Vagina (tissue), 2 donors: ENCODE measurements around the gene SLC43A1. TPM values are rescaled to one million over a fixed set of nuclear protein-coding genes. Genes with fewer than 3 reads are reported as not detected.
A peak's percentile ranks its signal among the peaks of the same experiment; 100 is the strongest.

Experiments
- DNase-seq, 2 donors: peaks; one replicate each; pipeline ENCODE4 v3.0.0-alpha.2; 2017; ENCODE audit errors: extremely low spot score in 2 of 2
- H3K27ac ChIP-seq: fragments of 200-600 bp; sonication (generic); one replicate; pipeline ENCODE4 v1.5.1; 2019
- H3K27me3 ChIP-seq: fragments of 200-600 bp; sonication (generic); one replicate; pipeline ENCODE4 v1.5.1; 2019
- H3K36me3 ChIP-seq, 2 donors: fragments of 200-600 bp; sonication (generic); one replicate each; pipeline ENCODE4 v1.5.1; 2017 to 2019
- H3K4me1 ChIP-seq: fragments of 200-600 bp; sonication (generic); one replicate; pipeline ENCODE4 v1.5.1; 2019
- H3K4me3 ChIP-seq, 2 donors: fragments of 200-600 bp; sonication (generic); 1 replicate in 1 of 2; 2 replicates in 1 of 2; pipeline ENCODE4 v1.5.1; 2016 to 2019
- H3K9me3 ChIP-seq: fragments of 200-600 bp; sonication (generic); one replicate; pipeline ENCODE4 v1.5.1; 2019
- CTCF ChIP-seq, 3 experiments: fragments of 450-650 bp in 2 of 3; fragments of 200-600 bp in 1 of 3; sonication (generic) in 1 of 3; IDR thresholded peaks; one replicate each; pipeline ENCODE4 v1.5.1; 2017 to 2019; ENCODE audit warnings: antibody characterized with exemption in 3 of 3, mild to moderate bottlenecking in 2 of 3, moderate library complexity in 2 of 3
- POLR2A ChIP-seq, 2 donors: fragments of 450-650 bp; IDR thresholded peaks; one replicate each; pipeline ENCODE4 v1.6.1; 2017; ENCODE audit warnings: antibody characterized with exemption in 2 of 2, mild to moderate bottlenecking in 2 of 2, moderate library complexity in 2 of 2
- POLR2AphosphoS5 ChIP-seq, 2 donors: sonication (generic); formaldehyde crosslinking; IDR thresholded peaks; one replicate each; pipeline ENCODE4 v1.9.0; 2017; ENCODE audit warnings: antibody characterized with exemption in 2 of 2, mild to moderate bottlenecking in 2 of 2, low read depth in 1 of 2; ENCODE audit not compliant: insufficient read depth in 1 of 2
- intact Hi-C: fragments of 100-400 bp; cut with DNase I; formaldehyde crosslinking; loops from one replicate; pipeline ENCODE4 v1.15.1; 2023
- total RNA-seq: library from RNA; depleted of rRNA; stranded (reverse); fragments of >200 nt; gene quantifications from one replicate; pipeline ENCODE4 v1.2.3, GENCODE V29; 2016

SLC43A1 gene
- total RNA-seq, 1 donor from 2014 or later, result 22.6 TPM

GRCh38 chr11:57477507-57478189, 37.9 kb downstream of the SLC43A1 start:
- DNase-seq, result no peak
- Histone ChIP-seq H3K9me3 (no peaks in the 10 kb centered on the region), H3K36me3 (no peaks in the 10 kb centered on the region), H3K27ac (no peak overlapping the region), H3K4me3 (no peak overlapping the region), H3K27me3 (no peaks in the 10 kb centered on the region), H3K4me1 (peaks cover 27% of the 10 kb centered on the region)
- intact Hi-C loops, result no loop called here
- TF ChIP-seq POLR2AphosphoS5 (IDR thresholded peaks at IDR 0.05; ENCODE audit: insufficient read depth in 1 of 2, low read depth in 1 of 2) (no peak), CTCF (IDR thresholded peaks at IDR 0.05) (no peak), POLR2A (IDR thresholded peaks at IDR 0.05) (no peak)

GRCh38 chr11:57476757-57477506, 38.6 kb downstream of the SLC43A1 start:
- TF ChIP-seq POLR2A (IDR thresholded peaks at IDR 0.05) (no peak), CTCF (IDR thresholded peaks at IDR 0.05) (peak in 1 of 3 experiments; percentile 23), POLR2AphosphoS5 (IDR thresholded peaks at IDR 0.05; ENCODE audit: insufficient read depth in 1 of 2, low read depth in 1 of 2) (no peak)
- no peaks in the 10 kb centered on the region for H3K9me3 ChIP-seq
- H3K27me3 ChIP-seq, result no peaks in the 10 kb centered on the region
- peaks cover 22% of the 10 kb centered on the region for H3K4me1 ChIP-seq
- DNase-seq, result no peak
- H3K4me3 ChIP-seq, result peak overlapping the region; percentile 48 to 54
- intact Hi-C loops, result no loop called here
- H3K36me3 ChIP-seq, result no peaks in the 10 kb centered on the region
- peak overlapping the region; percentile 40 for H3K27ac ChIP-seq

- TF ChIP-seq POLR2A (IDR thresholded peaks at IDR 0.05) (no peak), POLR2AphosphoS5 (IDR thresholded peaks at IDR 0.05; ENCODE audit: insufficient read depth in 1 of 2, low read depth in 1 of 2) (no peak), CTCF (IDR thresholded peaks at IDR 0.05) (no peak)
- Histone ChIP-seq H3K4me1 (peaks cover 22% of the 10 kb centered on the region), H3K9me3 (no peaks in the 10 kb centered on the region), H3K27me3 (no peaks in the 10 kb centered on the region), H3K4me3 (peak overlapping the region; percentile 48 to 54), H3K27ac (peak overlapping the region; percentile 40), H3K36me3 (no peaks in the 10 kb centered on the region)
- DNase-seq, result no peak
- intact Hi-C loops, result no loop called here
These were observed 39.3 kb downstream of the SLC43A1 start for GRCh38 chr11:57476047-57476756.

GRCh38 chr11:57475671-57476046, 39.8 kb downstream of the SLC43A1 start:
- intact Hi-C loops, result no loop called here
- no peak for DNase-seq
- no peaks in the 10 kb centered on the region for H3K27me3 ChIP-seq
- no peaks in the 10 kb centered on the region for H3K36me3 ChIP-seq
- peaks cover 22% of the 10 kb centered on the region for H3K4me1 ChIP-seq
- H3K27ac ChIP-seq, result no peak overlapping the region
- H3K4me3 ChIP-seq, result peak overlapping the region in 1 of 2 donors; percentile 54
- H3K9me3 ChIP-seq, result no peaks in the 10 kb centered on the region
- TF ChIP-seq POLR2AphosphoS5 (IDR thresholded peaks at IDR 0.05; ENCODE audit: insufficient read depth in 1 of 2, low read depth in 1 of 2) (no peak), CTCF (IDR thresholded peaks at IDR 0.05) (no peak), POLR2A (IDR thresholded peaks at IDR 0.05) (no peak)
